Activated T-helper 2 cell treated with anti-CD3 and anti-CD28 coated beads, Interferon-gamma antibody, Interleukin-2, Interleukin-4, amounts not matched to agents 10 μg/mL and 5 μg/mL and 100 μg/mL, durations not matched to agents 14 hours and 24 hours and 36 hours (primary cell): ENCODE data around the gene ANXA2. TPM values are rescaled to one million over a fixed set of nuclear protein-coding genes. Genes with fewer than 3 reads are reported as not detected.
A peak's percentile ranks its signal among the peaks of the same experiment; 100 is the strongest.

Experiments
- DNase-seq: peaks from one replicate; pipeline ENCODE4 v3.0.0; 2021; ENCODE audit warnings: low spot score
- H3K27ac Mint-ChIP-seq: one replicate; pipeline ENCODE4 v1.8.0; 2021; ENCODE audit warnings: mixed read lengths
- H3K27me3 Mint-ChIP-seq: one replicate; pipeline ENCODE4 v1.8.0; 2021; ENCODE audit warnings: low read depth, mixed read lengths
- H3K36me3 Mint-ChIP-seq: one replicate; pipeline ENCODE4 v1.8.0; 2021; ENCODE audit warnings: low read depth, mixed read lengths
- H3K4me1 Mint-ChIP-seq: one replicate; pipeline ENCODE4 v1.8.0; 2021; ENCODE audit warnings: low read depth, mixed read lengths
- H3K4me3 Mint-ChIP-seq: one replicate; pipeline ENCODE4 v1.8.0; 2021; ENCODE audit warnings: low read depth, mild to moderate bottlenecking, moderate library complexity, mixed read lengths
- H3K9me3 Mint-ChIP-seq: one replicate; pipeline ENCODE4 v1.8.0; 2021; ENCODE audit warnings: mixed read lengths
- intact Hi-C: fragments of 100-400 bp; cut with micrococcal nuclease; formaldehyde crosslinking; loops from one replicate; pipeline ENCODE4 v1.15.1; 2023
- total RNA-seq: library from RNA; stranded (reverse); gene quantifications from 2 replicates; pipeline ENCODE4 v1.2.3, GENCODE V29; 2022

The ANXA2 gene
- total RNA-seq, 1 donor from 2014 or later, result 267 TPM

GRCh38 chr15:60355148-60355857, 42.5 kb downstream of the ANXA2 start:
- Mint-ChIP-seq H3K27ac (no peak overlapping the region), H3K4me3 (no peak overlapping the region), H3K4me1 (peaks cover 2% of the 10 kb centered on the region), H3K27me3 (no peaks in the 10 kb centered on the region), H3K36me3 (peaks cover 91% of the 10 kb centered on the region), H3K9me3 (peaks cover 4% of the 10 kb centered on the region)
- DNase-seq, result no peak
- intact Hi-C loops, result loop anchor here (10.0 kb wide), 1 partner anchor 559 kb away; no protein-coding TSS in a partner anchor

DNA sequence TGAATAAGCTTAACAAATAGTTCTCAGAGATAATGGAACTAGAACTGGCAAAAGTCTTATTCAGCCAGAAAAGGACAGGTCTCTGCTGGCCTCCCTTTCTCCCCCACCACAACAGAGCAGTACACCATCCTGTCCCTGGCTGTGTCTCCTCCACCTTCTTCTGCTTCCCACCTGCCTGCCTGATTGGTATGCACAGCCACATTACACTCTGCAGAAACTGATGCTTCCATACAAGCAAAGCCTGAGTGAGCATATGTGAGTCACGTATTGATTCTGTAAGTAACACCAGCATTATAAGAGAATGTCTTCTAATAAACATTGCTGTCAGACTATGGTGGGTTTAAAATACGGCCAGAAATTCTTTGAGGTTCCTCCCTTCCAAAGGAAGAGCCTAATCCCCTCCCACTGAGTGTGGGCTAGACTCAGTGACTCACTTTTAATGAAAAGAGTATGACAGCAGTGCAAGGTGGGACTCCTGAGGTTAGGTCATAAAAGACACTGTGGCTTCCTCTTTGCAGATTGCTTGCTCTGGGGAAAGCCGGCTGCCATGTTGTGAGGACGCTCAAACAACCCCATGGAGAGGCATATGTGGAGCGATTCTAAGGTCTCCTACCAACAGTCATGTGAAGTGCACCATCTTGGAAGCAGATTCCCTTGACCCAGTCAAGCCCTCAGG, 44.4 kb downstream of the ANXA2 start:
- Mint-ChIP-seq H3K27ac (peak overlapping the region; percentile 50), H3K9me3 (peaks cover 4% of the 10 kb centered on the region), H3K36me3 (peaks cover 84% of the 10 kb centered on the region), H3K27me3 (no peaks in the 10 kb centered on the region), H3K4me1 (peaks cover 3% of the 10 kb centered on the region), H3K4me3 (no peak overlapping the region)
- intact Hi-C loops, result loop anchor here (10.0 kb wide), 1 partner anchor 561 kb away; no protein-coding TSS in a partner anchor
- no peak for DNase-seq

DNA sequence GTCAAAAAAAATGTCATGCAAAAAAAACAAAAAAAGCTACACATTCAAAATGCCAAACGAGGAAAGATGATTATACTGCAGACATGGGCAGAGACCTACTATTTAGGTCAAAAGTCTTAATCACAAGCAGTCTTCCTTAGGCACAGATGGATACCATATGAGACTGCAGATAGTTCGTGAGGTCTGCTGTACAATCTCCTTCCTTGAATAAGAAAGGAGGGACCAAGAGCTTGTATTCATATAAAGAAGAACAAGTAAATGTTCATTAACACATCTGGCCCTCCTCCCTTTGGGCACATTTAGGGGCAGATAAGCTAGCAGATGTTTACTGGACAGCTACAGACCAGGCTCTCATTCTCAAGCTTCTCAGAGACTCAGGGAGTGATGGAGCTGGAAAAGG, 45.3 kb downstream of the ANXA2 start:
- no peak overlapping the region for H3K27ac Mint-ChIP-seq
- H3K9me3 Mint-ChIP-seq, result peaks cover 4% of the 10 kb centered on the region
- H3K36me3 Mint-ChIP-seq, result peaks cover 88% of the 10 kb centered on the region
- H3K4me3 Mint-ChIP-seq, result no peak overlapping the region
- intact Hi-C loops, result loop anchor here (10.0 kb wide), 1 partner anchor 562 kb away; no protein-coding TSS in a partner anchor
- peaks cover 3% of the 10 kb centered on the region for H3K4me1 Mint-ChIP-seq
- DNase-seq, result no peak
- H3K27me3 Mint-ChIP-seq, result no peaks in the 10 kb centered on the region

GRCh38 chr15:60351066-60351465, 46.7 kb downstream of the ANXA2 start:
- H3K36me3 Mint-ChIP-seq, result peaks cover 90% of the 10 kb centered on the region
- intact Hi-C loops, result loop anchor here (10.0 kb wide), 1 partner anchor 564 kb away; no protein-coding TSS in a partner anchor
- peaks cover 3% of the 10 kb centered on the region for H3K4me1 Mint-ChIP-seq
- no peaks in the 10 kb centered on the region for H3K27me3 Mint-ChIP-seq
- peaks cover 4% of the 10 kb centered on the region for H3K9me3 Mint-ChIP-seq
- DNase-seq, result no peak
- H3K27ac Mint-ChIP-seq, result no peak overlapping the region
- no peak overlapping the region for H3K4me3 Mint-ChIP-seq

DNA sequence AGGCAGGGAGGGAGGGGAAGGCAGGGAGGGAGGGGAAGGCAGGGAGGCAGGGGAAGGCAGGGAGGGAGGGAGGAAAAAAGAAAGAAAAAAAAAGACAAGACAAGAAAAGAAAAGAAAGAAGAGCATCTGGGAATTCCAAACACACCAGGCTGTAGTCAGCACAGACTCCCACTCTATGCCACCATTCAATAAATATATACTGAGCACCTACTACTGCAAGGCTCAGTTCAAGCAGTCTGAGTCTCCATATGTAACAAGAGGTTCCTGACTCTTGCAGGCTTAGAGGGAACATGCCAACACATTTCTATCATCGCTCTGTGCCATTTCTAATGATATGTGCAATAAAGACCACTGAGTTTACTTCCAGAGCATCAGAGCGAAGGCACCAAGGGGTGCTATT, 47.7 kb downstream of the ANXA2 start:
- DNase-seq, result no peak
- H3K4me3 Mint-ChIP-seq, result no peak overlapping the region
- H3K4me1 Mint-ChIP-seq, result peaks cover 3% of the 10 kb centered on the region
- H3K27me3 Mint-ChIP-seq, result no peaks in the 10 kb centered on the region
- H3K36me3 Mint-ChIP-seq, result peaks cover 88% of the 10 kb centered on the region
- H3K27ac Mint-ChIP-seq, result no peak overlapping the region
- intact Hi-C loops, result loop anchor here (10.0 kb wide), 1 partner anchor 565 kb away; no protein-coding TSS in a partner anchor
- peaks cover 4% of the 10 kb centered on the region for H3K9me3 Mint-ChIP-seq

GRCh38 chr15:60349589-60349988, 48.2 kb downstream of the ANXA2 start:
- intact Hi-C loops, result no loop called here
- no peak for DNase-seq
- Mint-ChIP-seq H3K27me3 (no peaks in the 10 kb centered on the region), H3K27ac (peak overlapping the region; percentile 1), H3K9me3 (peaks cover 4% of the 10 kb centered on the region), H3K4me1 (peaks cover 3% of the 10 kb centered on the region), H3K4me3 (no peak overlapping the region), H3K36me3 (peaks cover 83% of the 10 kb centered on the region)

GRCh38 chr15:60347480-60348049, 50.2 kb downstream of the ANXA2 start:
- Mint-ChIP-seq H3K36me3 (peaks cover 66% of the 10 kb centered on the region), H3K27me3 (no peaks in the 10 kb centered on the region), H3K4me1 (peaks cover 3% of the 10 kb centered on the region), H3K9me3 (no peaks in the 10 kb centered on the region), H3K27ac (no peak overlapping the region), H3K4me3 (no peak overlapping the region)
- intact Hi-C loops, result no loop called here
- no peak for DNase-seq

DNA sequence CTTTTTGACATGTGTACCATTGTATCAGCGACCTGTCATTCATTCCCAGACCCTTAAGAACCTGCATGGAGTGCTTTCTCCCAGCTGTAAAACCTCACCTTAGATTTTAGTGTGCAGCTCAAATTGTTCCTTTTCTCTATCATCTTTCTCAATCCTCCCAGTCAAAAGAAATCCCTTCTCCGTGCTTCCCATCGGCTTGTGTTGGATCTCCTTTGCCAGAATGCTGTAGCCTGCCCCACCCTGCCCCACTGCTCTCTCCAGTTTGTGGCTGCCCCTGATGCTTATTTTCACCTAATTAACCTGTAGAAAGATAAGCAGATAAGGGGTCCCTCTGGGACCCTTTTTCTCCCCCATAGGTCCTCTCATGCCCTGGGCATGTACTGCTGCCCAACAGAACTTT, 51.1 kb downstream of the ANXA2 start:
- intact Hi-C loops, result no loop called here
- no peak overlapping the region for H3K27ac Mint-ChIP-seq
- H3K4me3 Mint-ChIP-seq, result no peak overlapping the region
- H3K4me1 Mint-ChIP-seq, result peaks cover 3% of the 10 kb centered on the region
- H3K36me3 Mint-ChIP-seq, result peaks cover 56% of the 10 kb centered on the region
- no peak for DNase-seq
- H3K27me3 Mint-ChIP-seq, result no peaks in the 10 kb centered on the region
- no peaks in the 10 kb centered on the region for H3K9me3 Mint-ChIP-seq

GRCh38 chr15:60346077-60346476, 51.7 kb downstream of the ANXA2 start:
- H3K36me3 Mint-ChIP-seq, result peaks cover 52% of the 10 kb centered on the region
- intact Hi-C loops, result no loop called here
- H3K9me3 Mint-ChIP-seq, result no peaks in the 10 kb centered on the region
- H3K4me1 Mint-ChIP-seq, result peaks cover 3% of the 10 kb centered on the region
- H3K27me3 Mint-ChIP-seq, result no peaks in the 10 kb centered on the region
- DNase-seq, result no peak
- no peak overlapping the region for H3K4me3 Mint-ChIP-seq
- no peak overlapping the region for H3K27ac Mint-ChIP-seq

DNA sequence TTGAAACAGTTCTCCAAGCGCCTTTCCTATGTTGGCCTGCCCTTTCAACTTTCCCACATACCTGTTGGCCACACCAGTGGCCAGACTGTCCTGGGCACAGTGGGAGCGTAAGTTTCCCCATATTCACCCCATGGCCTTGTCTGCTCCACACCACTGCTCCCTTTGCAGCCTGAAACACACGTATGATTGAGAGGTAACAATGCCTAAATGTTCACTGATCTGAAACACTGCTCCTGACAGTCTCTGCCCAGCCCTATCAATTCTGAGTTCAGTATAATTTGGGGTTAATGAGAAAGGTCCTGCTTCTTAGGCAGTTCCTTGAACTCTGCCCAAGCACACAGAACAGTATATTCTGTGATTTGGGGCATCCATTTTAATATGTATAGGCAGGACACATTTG, 52.2 kb downstream of the ANXA2 start:
- Mint-ChIP-seq H3K9me3 (no peaks in the 10 kb centered on the region), H3K36me3 (peaks cover 47% of the 10 kb centered on the region), H3K4me1 (peaks cover 3% of the 10 kb centered on the region), H3K4me3 (no peak overlapping the region), H3K27me3 (no peaks in the 10 kb centered on the region), H3K27ac (no peak overlapping the region)
- DNase-seq, result no peak
- intact Hi-C loops, result no loop called here

- no peaks in the 10 kb centered on the region for H3K27me3 Mint-ChIP-seq
- intact Hi-C loops, result no loop called here
Measured at GRCh38 chr15:60344987-60345386, 52.8 kb downstream of the ANXA2 start.

GRCh38 chr15:60344461-60344860, 53.3 kb downstream of the ANXA2 start:
- no peak overlapping the region for H3K27ac Mint-ChIP-seq
- no peak overlapping the region for H3K4me3 Mint-ChIP-seq
- DNase-seq, result no peak
- peaks cover 41% of the 10 kb centered on the region for H3K36me3 Mint-ChIP-seq
- H3K9me3 Mint-ChIP-seq, result no peaks in the 10 kb centered on the region
- no peaks in the 10 kb centered on the region for H3K27me3 Mint-ChIP-seq
- intact Hi-C loops, result no loop called here
- no peaks in the 10 kb centered on the region for H3K4me1 Mint-ChIP-seq

More at GRCh38 chr15:60344987-60345386, 52.8 kb downstream of the ANXA2 start:
- DNase-seq, result no peak
- peaks cover 42% of the 10 kb centered on the region for H3K36me3 Mint-ChIP-seq
- H3K4me1 Mint-ChIP-seq, result no peaks in the 10 kb centered on the region
- H3K27ac Mint-ChIP-seq, result no peak overlapping the region
- H3K9me3 Mint-ChIP-seq, result no peaks in the 10 kb centered on the region
- H3K4me3 Mint-ChIP-seq, result no peak overlapping the region
